Cardiac fibroblast (primary cell): ENCODE measurements around the gene FAM13C.

Source experiments
- DNase-seq, 2 donors: peaks; one replicate each; pipeline versions ENCODE4 v3.0.0 to v3.0.0-alpha.2; 2010; ENCODE audit warnings: low read depth in 2 of 2
- H3K4me3 ChIP-seq, 2 donors: replicated peaks in 1 of 2; 1 replicate in 1 of 2; 2 replicates in 1 of 2; pipeline ENCODE4 v1.5.1; 2011; ENCODE audit warnings: low read depth in 2 of 2, low read length in 2 of 2, mild to moderate bottlenecking in 2 of 2, moderate library complexity in 1 of 2
- TF ChIP-seq, protein P1 (sequence below): IDR thresholded peaks from one replicate; pipeline ENCODE4 v1.5.1; 2011; ENCODE audit warnings: low read depth, mild to moderate bottlenecking, low read length, inconsistent platforms

FAM13C gene

GRCh38 chr10:59381687-59382086 lies 19.3 kb upstream of the FAM13C start:
- TF ChIP-seq, protein P1, sequence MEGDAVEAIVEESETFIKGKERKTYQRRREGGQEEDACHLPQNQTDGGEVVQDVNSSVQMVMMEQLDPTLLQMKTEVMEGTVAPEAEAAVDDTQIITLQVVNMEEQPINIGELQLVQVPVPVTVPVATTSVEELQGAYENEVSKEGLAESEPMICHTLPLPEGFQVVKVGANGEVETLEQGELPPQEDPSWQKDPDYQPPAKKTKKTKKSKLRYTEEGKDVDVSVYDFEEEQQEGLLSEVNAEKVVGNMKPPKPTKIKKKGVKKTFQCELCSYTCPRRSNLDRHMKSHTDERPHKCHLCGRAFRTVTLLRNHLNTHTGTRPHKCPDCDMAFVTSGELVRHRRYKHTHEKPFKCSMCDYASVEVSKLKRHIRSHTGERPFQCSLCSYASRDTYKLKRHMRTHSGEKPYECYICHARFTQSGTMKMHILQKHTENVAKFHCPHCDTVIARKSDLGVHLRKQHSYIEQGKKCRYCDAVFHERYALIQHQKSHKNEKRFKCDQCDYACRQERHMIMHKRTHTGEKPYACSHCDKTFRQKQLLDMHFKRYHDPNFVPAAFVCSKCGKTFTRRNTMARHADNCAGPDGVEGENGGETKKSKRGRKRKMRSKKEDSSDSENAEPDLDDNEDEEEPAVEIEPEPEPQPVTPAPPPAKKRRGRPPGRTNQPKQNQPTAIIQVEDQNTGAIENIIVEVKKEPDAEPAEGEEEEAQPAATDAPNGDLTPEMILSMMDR: no peak
- DNase-seq: no peak
- H3K4me3 ChIP-seq: no peak overlapping the region

- DNase-seq: peak in 1 of 2 donors; percentile 28
- TF ChIP-seq, protein P1: no peak
- no peak overlapping the region for H3K4me3 ChIP-seq
These were observed 14.5 kb upstream of the FAM13C start for GRCh38 chr10:59376846-59377245.

DNA sequence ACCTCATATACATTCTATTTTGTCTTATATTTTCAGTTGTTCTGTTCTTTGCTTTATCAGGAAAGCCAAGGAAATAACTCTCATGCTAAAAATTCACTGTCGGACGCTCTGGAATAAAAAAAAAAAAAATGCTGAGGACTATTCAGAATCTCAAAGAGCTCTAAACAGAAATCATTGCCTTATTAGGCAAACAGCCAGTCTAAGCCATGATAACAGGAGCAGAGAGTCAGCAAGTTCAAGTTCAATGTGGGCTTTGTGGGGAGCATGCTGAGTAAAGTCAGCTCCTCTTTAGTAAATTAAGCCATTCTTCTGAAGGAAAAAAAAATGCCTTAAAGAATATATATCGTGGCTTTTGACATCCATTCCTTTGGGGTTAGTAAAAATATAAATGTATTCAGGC lies 13.6 kb upstream of the FAM13C start:
- TF ChIP-seq, protein P1: no peak
- no peak overlapping the region for H3K4me3 ChIP-seq
- peak in 1 of 2 donors; percentile 48 for DNase-seq

DNA sequence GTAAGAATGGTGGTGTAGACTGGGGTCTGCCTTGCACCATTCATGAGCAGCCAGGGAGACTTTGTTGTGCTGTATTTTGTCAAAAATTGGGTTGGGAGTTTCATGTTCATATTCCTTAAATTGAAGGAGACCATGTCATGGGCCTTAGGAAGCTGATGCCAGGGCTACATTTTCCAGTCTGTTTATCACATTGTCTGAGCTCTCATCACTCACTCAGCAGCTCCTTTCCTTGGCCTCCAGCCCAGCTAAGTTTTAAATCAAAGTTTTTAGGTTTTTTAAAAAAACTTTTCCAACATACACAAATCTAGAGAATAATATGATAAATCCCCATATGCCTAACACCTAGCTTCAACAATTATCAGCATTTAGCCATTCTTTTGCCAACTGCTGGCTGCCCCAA lies 12.6 kb upstream of the FAM13C start:
- TF ChIP-seq, protein P1: no peak
- no peak overlapping the region for H3K4me3 ChIP-seq
- DNase-seq: peak in 1 of 2 donors; percentile 46

GRCh38 chr10:59373071-59373470 lies 10.7 kb upstream of the FAM13C start:
- TF ChIP-seq, protein P1: no peak
- DNase-seq: peak; percentile 34 to 78
- H3K4me3 ChIP-seq: no peak overlapping the region

GRCh38 chr10:59372543-59372942 lies 10.2 kb upstream of the FAM13C start:
- peak; percentile 62 to 69 for DNase-seq
- TF ChIP-seq, protein P1: no peak

GRCh38 chr10:59366290-59366689 lies 3.9 kb upstream of the FAM13C start:
- DNase-seq: peak; percentile 82
- TF ChIP-seq, protein P1: no peak
- H3K4me3 ChIP-seq: no peak overlapping the region

More at GRCh38 chr10:59372543-59372942, 10.2 kb upstream of the FAM13C start:
- no peak overlapping the region for H3K4me3 ChIP-seq
